ENCODE results near the gene FBLN2.

FBLN2 gene

DNA sequence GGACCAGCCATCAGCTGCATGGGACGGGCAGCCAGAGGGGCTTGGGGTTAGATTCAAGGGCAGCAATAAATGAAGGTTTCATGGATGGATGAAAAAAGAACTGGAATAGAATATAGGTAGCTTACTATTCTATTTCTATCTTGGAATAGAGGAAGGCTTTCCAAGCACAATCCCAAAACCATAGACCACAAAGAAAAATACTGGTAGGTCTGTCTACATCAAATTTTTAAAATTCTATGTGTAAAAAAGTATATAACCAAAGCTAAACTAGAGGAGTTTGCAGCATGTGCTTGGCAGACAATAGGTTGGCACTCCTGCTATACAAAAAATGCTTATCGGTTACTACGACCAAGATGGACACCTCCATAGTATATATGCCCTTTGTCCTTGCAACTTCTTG, 7.2 kb upstream of the FBLN2 start:
- no peak overlapping the region for H3K4me3 ChIP-seq (ENCODE audit: control insufficient read depth, low read depth, low read length)
- TF ChIP-seq, protein P1, sequence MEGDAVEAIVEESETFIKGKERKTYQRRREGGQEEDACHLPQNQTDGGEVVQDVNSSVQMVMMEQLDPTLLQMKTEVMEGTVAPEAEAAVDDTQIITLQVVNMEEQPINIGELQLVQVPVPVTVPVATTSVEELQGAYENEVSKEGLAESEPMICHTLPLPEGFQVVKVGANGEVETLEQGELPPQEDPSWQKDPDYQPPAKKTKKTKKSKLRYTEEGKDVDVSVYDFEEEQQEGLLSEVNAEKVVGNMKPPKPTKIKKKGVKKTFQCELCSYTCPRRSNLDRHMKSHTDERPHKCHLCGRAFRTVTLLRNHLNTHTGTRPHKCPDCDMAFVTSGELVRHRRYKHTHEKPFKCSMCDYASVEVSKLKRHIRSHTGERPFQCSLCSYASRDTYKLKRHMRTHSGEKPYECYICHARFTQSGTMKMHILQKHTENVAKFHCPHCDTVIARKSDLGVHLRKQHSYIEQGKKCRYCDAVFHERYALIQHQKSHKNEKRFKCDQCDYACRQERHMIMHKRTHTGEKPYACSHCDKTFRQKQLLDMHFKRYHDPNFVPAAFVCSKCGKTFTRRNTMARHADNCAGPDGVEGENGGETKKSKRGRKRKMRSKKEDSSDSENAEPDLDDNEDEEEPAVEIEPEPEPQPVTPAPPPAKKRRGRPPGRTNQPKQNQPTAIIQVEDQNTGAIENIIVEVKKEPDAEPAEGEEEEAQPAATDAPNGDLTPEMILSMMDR (IDR thresholded peaks at IDR 0.05; ENCODE audit: control insufficient read depth, insufficient read depth, low read depth, low read length, missing control alignments): no peak

DNA sequence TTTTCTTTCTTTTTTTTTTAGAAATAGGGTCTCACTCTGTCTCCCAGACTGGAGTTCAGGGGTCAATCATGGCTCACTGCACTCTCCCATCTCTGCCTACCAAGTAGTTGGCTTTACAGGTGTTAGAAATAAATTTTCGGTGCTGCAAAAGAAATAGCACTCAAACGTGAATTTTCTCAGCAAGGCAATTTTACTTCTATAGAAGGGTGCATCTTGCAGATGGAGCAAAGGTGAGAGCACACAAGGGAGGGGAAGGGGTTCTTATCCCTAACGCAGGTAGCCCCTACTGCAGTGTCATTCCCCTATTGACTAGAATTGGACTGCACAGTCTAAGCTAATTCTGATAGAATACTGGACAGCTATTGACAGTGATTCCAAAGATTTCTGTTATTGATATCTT, 6.8 kb upstream of the FBLN2 start:
- no peak overlapping the region for H3K4me3 ChIP-seq (ENCODE audit: control insufficient read depth, low read depth, low read length)
- TF ChIP-seq, protein P1 (IDR thresholded peaks at IDR 0.05; ENCODE audit: control insufficient read depth, insufficient read depth, low read depth, low read length, missing control alignments): no peak
- no peak for DNase-seq (ENCODE audit: low read depth)

More for the DNA sequence above, 7.2 kb upstream of the FBLN2 start:
- no peak for DNase-seq (ENCODE audit: low read depth)

DNA sequence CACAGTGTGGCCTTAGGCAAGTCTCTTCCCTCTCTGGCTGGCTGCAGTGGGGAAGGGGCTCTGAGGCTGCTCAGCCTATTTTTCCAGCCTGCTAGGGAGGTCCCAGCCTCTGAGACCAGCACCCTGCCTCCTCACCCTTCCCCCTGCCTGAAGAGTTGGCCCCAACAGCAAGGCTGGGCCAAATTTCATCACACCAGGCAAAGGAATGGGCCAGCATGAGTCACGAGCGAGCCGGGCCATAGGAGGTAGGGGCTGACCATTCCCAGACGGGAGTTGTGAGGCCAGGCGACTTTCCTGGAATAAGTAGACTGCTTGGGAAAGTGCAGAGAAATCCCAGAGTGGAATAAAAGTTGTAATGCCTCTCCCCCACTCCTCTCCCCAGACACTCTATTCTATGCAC, 5.7 kb upstream of the FBLN2 start:
- TF ChIP-seq, protein P1 (IDR thresholded peaks at IDR 0.05; ENCODE audit: control insufficient read depth, insufficient read depth, low read depth, low read length, missing control alignments): no peak
- DNase-seq (ENCODE audit: low read depth): peak; percentile 84
- H3K4me3 ChIP-seq (ENCODE audit: control insufficient read depth, low read depth, low read length): no peak overlapping the region

DNA sequence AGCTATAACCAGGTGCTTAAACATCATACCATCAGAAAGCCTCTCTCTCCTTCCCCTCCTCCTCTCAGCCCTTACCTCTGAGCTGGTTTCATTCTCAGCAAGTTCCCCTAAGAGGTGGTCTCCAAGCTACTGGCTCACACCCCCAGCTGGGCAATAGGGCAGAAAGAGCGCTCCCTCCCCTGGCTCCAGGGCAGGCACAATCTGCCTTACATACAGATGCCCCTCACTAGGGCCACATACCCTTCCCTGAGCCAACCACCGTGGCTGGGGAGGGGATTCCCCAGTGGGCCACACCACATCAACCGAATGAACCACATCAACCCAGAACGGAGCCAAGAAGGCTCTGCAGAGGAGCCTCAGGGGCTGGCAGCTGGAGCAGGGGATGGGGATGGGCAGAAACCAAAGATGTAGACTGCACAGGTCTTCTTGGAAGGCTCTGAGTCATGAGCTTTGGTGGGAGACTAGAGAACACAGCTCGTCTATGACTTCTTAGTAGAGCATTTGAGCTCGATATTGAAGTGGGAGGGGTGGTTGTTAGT, 4.6 kb upstream of the FBLN2 start:
- no peak overlapping the region for H3K4me3 ChIP-seq (ENCODE audit: control insufficient read depth, low read depth, low read length)
- TF ChIP-seq, protein P1 (IDR thresholded peaks at IDR 0.05; ENCODE audit: control insufficient read depth, insufficient read depth, low read depth, low read length, missing control alignments): no peak
- peak; percentile 86 for DNase-seq (ENCODE audit: low read depth)

DNA sequence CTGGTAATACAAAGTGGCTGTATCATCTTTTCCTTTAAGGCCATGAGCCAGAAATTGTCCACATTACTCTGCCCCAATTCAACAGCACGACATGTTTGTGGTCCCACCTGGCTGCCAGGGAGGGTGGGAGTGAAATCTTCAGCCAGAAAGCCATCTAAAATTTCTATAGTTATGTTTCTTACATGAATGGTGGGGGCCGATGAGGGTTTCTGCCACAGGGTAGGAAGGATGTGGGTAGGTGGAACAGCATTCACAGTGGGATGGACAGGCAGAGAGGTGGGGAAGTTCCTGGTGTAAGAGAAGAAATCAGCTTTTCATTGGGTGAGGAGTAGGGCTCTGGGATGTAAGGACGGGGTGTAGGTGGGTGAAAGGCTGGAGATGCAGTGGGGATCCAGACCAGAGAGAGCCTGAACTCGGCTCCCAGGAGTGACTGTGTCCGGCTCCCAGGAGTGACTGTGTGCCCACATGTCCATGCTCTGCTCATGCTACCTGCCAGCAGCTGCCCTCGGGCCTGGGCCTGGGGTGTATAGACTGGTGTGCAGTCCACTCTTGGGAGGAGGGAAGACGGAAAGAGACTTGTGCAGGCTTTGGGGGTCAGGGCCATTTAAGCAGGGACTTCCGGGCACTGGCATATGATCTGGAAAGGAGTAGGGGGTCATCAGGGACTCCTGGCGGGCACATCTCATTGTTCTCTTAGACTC, 3.8 kb upstream of the FBLN2 start:
- H3K4me3 ChIP-seq (ENCODE audit: control insufficient read depth, low read depth, low read length): no peak overlapping the region
- TF ChIP-seq, protein P1 (IDR thresholded peaks at IDR 0.05; ENCODE audit: control insufficient read depth, insufficient read depth, low read depth, low read length, missing control alignments): no peak
- DNase-seq (ENCODE audit: low read depth): no peak

DNA sequence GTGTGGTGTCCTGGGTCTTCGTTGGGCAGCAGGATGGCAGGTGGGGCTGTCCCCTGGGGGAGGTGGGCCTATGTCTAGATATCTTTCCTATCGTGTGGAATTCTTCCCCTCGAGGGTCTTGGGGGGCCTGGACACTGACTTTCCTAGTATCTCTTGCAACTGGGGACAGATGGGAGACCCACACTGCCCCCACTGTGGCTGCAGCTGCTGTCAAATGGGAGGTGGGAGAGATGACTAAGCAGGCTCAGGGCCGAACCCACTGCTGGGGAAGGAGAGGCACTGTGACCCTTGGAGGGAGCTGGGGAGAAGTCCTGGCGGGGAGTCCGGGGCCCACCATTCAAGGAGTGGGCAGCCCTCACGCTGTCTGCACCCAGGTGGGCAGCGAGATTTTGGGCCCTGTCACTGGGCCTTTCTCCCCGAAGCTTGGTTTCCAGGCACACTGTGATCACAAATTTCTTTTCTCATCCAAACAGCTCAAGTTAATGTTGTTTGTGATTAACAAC, 2.9 kb upstream of the FBLN2 start:
- no peak for DNase-seq (ENCODE audit: low read depth)
- TF ChIP-seq, protein P1 (IDR thresholded peaks at IDR 0.05; ENCODE audit: control insufficient read depth, insufficient read depth, low read depth, low read length, missing control alignments): no peak
- no peak overlapping the region for H3K4me3 ChIP-seq (ENCODE audit: control insufficient read depth, low read depth, low read length)

All from AG09309 (cell line).